ENCODE data around the gene NXPH1. TPM values are rescaled to one million over a fixed set of nuclear protein-coding genes. Genes with fewer than 3 reads are reported as not detected.
A peak's percentile ranks its signal among the peaks of the same experiment; 100 is the strongest.

The NXPH1 gene
- total and polyA plus RNA-seq, 9 of the 15 experiments (the other 6 are each of a cell fraction or from before 2014, with no cell fraction given): 0.16 TPM; not detected in 8

DNA sequence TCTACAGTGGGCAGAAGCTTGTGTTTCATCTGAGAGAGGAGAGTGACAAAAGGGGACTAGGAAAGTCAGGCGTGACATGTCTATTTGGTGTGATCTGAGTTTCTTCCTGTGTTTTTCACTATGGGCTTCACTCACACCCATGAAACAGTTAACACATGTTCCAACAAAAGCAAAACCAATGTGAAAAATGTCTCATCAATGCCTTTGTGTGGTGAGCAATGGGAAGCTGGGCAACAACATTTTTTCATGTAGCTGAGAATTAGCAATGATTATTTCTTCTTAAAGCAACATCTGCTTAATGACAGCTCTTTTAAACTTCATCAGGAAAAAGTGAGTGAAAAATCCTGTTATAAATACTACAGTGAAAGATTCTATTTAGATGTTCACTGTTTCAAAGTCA, 76.2 kb downstream of the NXPH1 start (continued):
- TF ChIP-seq, protein P1, sequence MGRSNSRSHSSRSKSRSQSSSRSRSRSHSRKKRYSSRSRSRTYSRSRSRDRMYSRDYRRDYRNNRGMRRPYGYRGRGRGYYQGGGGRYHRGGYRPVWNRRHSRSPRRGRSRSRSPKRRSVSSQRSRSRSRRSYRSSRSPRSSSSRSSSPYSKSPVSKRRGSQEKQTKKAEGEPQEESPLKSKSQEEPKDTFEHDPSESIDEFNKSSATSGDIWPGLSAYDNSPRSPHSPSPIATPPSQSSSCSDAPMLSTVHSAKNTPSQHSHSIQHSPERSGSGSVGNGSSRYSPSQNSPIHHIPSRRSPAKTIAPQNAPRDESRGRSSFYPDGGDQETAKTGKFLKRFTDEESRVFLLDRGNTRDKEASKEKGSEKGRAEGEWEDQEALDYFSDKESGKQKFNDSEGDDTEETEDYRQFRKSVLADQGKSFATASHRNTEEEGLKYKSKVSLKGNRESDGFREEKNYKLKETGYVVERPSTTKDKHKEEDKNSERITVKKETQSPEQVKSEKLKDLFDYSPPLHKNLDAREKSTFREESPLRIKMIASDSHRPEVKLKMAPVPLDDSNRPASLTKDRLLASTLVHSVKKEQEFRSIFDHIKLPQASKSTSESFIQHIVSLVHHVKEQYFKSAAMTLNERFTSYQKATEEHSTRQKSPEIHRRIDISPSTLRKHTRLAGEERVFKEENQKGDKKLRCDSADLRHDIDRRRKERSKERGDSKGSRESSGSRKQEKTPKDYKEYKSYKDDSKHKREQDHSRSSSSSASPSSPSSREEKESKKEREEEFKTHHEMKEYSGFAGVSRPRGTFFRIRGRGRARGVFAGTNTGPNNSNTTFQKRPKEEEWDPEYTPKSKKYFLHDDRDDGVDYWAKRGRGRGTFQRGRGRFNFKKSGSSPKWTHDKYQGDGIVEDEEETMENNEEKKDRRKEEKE (IDR thresholded peaks at IDR 0.05; ENCODE audit: borderline replicate concordance in 1 of 2, control insufficient read depth in 1 of 2, low read depth in 2 of 2, low read length in 1 of 2): no peak
- TF ChIP-seq PYGO2 (tag; IDR thresholded peaks at IDR 0.05): no peak
- TF ChIP-seq RFX7 (CRISPR knock-in tag; IDR thresholded peaks at IDR 0.05): no peak
- TF ChIP-seq, protein P2, sequence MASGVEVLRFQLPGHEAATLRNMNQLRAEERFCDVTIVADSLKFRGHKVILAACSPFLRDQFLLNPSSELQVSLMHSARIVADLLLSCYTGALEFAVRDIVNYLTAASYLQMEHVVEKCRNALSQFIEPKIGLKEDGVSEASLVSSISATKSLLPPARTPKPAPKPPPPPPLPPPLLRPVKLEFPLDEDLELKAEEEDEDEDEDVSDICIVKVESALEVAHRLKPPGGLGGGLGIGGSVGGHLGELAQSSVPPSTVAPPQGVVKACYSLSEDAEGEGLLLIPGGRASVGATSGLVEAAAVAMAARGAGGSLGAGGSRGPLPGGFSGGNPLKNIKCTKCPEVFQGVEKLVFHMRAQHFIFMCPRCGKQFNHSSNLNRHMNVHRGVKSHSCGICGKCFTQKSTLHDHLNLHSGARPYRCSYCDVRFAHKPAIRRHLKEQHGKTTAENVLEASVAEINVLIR (CRISPR knock-in tag; IDR thresholded peaks at IDR 0.05): no peak
- no peak for TF ChIP-seq ZNF444 (CRISPR knock-in tag; IDR thresholded peaks at IDR 0.05)
- no peak for TF ChIP-seq ZNF57 (CRISPR knock-in tag; IDR thresholded peaks at IDR 0.05)

DNA sequence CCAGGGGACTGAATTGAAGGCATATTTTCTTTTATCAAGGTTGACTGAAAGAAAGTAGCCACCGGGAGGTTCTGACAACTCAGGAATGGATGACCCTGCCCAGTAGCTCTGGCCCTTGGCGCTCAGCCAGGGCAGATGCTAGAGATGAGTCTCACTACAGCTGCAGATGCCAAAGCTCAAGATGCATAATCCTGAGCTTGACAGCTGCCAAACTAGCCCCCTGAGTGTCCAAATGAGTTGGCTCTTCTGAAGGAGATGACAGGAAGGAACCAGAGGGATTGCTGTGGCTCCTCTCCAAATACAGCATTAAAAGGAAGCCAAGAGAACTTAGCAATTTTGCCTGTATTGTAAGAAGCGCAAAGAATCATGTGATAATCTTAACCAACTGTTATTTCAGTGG, 78.4 kb downstream of the NXPH1 start:
- ChIA-PET CTCF (ENCODE audit: low intra/inter-chr PET ratio) (no interaction called here), POLR2A (no interaction called here)
- Histone ChIP-seq H4K20me1 (replicated peaks; ENCODE audit: control insufficient read depth, insufficient read depth, low read length) (no peaks in the 10 kb centered on the region), H3K9me1 (ENCODE audit: control insufficient read depth, insufficient read depth, low read length) (no peaks in the 10 kb centered on the region), H3K9ac (ENCODE audit: insufficient read depth in 1 of 2, low read depth in 2 of 2, low read length in 2 of 2) (no peak overlapping the region), H3K4me2 (ENCODE audit: insufficient read depth, low read length) (no peak overlapping the region), H3K27me3 (ENCODE audit: control insufficient read depth in 2 of 2, insufficient read depth in 2 of 2, low read length in 2 of 2) (no peaks in the 10 kb centered on the region), H3K4me3 (no peak overlapping the region), H3K9me3 (replicated peaks; ENCODE audit: control insufficient read depth, insufficient read depth, low read depth, low read length) (no peaks in the 10 kb centered on the region), H3K36me3 (ENCODE audit: control insufficient read depth, insufficient read depth, low read length) (no peaks in the 10 kb centered on the region), H2AFZ (ENCODE audit: low read depth, low read length) (no peak overlapping the region), H3K27ac (ENCODE audit: extremely low read depth, low read depth, low read length) (no peak overlapping the region), H3K4me1 (replicated peaks in 1 of 2; ENCODE audit: control insufficient read depth in 2 of 2, insufficient read depth in 2 of 2, low read length in 2 of 2) (no peaks in the 10 kb centered on the region), H3K79me2 (ENCODE audit: control insufficient read depth, insufficient read depth, low read length) (no peaks in the 10 kb centered on the region)
- BruUV-seq (replicated peaks): no TSS peak
- DNase-seq (ENCODE audit: extremely low read depth in 1 of 4, low spot score in 3 of 4): peak in 1 of 4 experiments; percentile 4
- ATAC-seq: no peak
- intact Hi-C loops (cut with micrococcal nuclease): no loop called here
- no peak for FAIRE-seq
- 0% methylated on average over 3 of the region's 3 CpGs for WGBS (ENCODE audit: insufficient coverage, low coverage, missing lambda C conversion rate)
- in situ Hi-C loops (cut with MboI): no loop called here
- TF ChIP-seq, protein P3, sequence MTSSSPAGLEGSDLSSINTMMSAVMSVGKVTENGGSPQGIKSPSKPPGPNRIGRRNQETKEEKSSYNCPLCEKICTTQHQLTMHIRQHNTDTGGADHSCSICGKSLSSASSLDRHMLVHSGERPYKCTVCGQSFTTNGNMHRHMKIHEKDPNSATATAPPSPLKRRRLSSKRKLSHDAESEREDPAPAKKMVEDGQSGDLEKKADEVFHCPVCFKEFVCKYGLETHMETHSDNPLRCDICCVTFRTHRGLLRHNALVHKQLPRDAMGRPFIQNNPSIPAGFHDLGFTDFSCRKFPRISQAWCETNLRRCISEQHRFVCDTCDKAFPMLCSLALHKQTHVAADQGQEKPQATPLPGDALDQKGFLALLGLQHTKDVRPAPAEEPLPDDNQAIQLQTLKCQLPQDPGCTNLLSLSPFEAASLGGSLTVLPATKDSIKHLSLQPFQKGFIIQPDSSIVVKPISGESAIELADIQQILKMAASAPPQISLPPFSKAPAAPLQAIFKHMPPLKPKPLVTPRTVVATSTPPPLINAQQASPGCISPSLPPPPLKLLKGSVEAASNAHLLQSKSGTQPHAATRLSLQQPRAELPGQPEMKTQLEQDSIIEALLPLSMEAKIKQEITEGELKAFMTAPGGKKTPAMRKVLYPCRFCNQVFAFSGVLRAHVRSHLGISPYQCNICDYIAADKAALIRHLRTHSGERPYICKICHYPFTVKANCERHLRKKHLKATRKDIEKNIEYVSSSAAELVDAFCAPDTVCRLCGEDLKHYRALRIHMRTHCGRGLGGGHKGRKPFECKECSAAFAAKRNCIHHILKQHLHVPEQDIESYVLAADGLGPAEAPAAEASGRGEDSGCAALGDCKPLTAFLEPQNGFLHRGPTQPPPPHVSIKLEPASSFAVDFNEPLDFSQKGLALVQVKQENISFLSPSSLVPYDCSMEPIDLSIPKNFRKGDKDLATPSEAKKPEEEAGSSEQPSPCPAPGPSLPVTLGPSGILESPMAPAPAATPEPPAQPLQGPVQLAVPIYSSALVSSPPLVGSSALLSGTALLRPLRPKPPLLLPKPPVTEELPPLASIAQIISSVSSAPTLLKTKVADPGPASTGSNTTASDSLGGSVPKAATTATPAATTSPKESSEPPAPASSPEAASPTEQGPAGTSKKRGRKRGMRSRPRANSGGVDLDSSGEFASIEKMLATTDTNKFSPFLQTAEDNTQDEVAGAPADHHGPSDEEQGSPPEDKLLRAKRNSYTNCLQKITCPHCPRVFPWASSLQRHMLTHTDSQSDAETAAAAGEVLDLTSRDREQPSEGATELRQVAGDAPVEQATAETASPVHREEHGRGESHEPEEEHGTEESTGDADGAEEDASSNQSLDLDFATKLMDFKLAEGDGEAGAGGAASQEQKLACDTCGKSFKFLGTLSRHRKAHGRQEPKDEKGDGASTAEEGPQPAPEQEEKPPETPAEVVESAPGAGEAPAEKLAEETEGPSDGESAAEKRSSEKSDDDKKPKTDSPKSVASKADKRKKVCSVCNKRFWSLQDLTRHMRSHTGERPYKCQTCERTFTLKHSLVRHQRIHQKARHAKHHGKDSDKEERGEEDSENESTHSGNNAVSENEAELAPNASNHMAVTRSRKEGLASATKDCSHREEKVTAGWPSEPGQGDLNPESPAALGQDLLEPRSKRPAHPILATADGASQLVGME (CRISPR knock-in tag; IDR thresholded peaks at IDR 0.05): no peak
- TF ChIP-seq THRAP3 (IDR thresholded peaks at IDR 0.05; ENCODE audit: borderline replicate concordance) (no peak), MEIS2 (IDR thresholded peaks at IDR 0.05; ENCODE audit: partially characterized antibody) (no peak), ARNT (IDR thresholded peaks at IDR 0.05) (no peak), CREBBP (IDR thresholded peaks at IDR 0.05; ENCODE audit: low read depth, low read length) (no peak), PHTF2 (CRISPR knock-in tag; IDR thresholded peaks at IDR 0.05) (no peak)
